IgD-negative memory B cell (primary cell): Measurements from ENCODE around the gene DLGAP1. TPM values are rescaled to one million over a fixed set of nuclear protein-coding genes. Genes with fewer than 3 reads are reported as not detected.
"Not testable (repeated sequence)": the region's sequence is repeated elsewhere in the genome, so short reads cannot be mapped to it uniquely, and the experiment has no call there.

Experiments
- H3K27ac Mint-ChIP-seq, 3 donors: one replicate each; pipeline ENCODE4 v1.8.0; 2020 to 2022; ENCODE audit warnings: mild to moderate bottlenecking in 3 of 3, mixed read lengths in 3 of 3, moderate library complexity in 1 of 3
- H3K27me3 Mint-ChIP-seq: one replicate; pipeline ENCODE4 v1.8.0; 2021; ENCODE audit warnings: mixed read lengths
- H3K36me3 Mint-ChIP-seq: one replicate; pipeline ENCODE4 v1.8.0; 2020; ENCODE audit warnings: mild to moderate bottlenecking, mixed read lengths
- H3K4me1 Mint-ChIP-seq, 3 donors: one replicate each; pipeline ENCODE4 v1.8.0; 2020 to 2022; ENCODE audit warnings: mixed read lengths in 3 of 3, mild to moderate bottlenecking in 1 of 3
- H3K4me3 Mint-ChIP-seq, 4 donors: one replicate each; pipeline ENCODE4 v1.8.0; 2020 to 2022; ENCODE audit warnings: mild to moderate bottlenecking in 4 of 4, mixed read lengths in 4 of 4, moderate library complexity in 3 of 4
- H3K9me3 Mint-ChIP-seq, 3 donors: one replicate each; pipeline ENCODE4 v1.8.0; 2020 to 2021; ENCODE audit warnings: mixed read lengths in 3 of 3, mild to moderate bottlenecking in 1 of 3
- polyA plus RNA-seq: library from polyadenylated mRNA; unstranded; fragments of 300-500 nt; fragmentation: Illumina TruSeq; gene quantifications from one replicate; pipeline ENCODE4 v1.2.3, GENCODE V29; 2021

Gene DLGAP1
- polyA plus RNA-seq, 1 donor from 2014 or later, result not detected

GRCh38 chr18:3472121-3472520 is 983.0 kb downstream of the DLGAP1 start:
- not testable (repeated sequence) for H3K4me3 Mint-ChIP-seq, H3K27ac Mint-ChIP-seq, H3K27me3 Mint-ChIP-seq, H3K36me3 Mint-ChIP-seq, H3K9me3 Mint-ChIP-seq
- H3K4me1 Mint-ChIP-seq, result peaks cover 11 to 14% (median 12%) of the 10 kb centered on the region in 3 donors

- Mint-ChIP-seq H3K27me3 (no peaks in the 10 kb centered on the region), H3K4me3 (no peak overlapping the region), H3K9me3 (peaks cover 0 to 5% (median 4%) of the 10 kb centered on the region in 3 donors), H3K4me1 (peaks cover 13 to 21% (median 20%) of the 10 kb centered on the region in 3 donors), H3K27ac (no peak overlapping the region), H3K36me3 (peaks cover 2% of the 10 kb centered on the region)
These were observed 983.9 kb downstream of the DLGAP1 start for GRCh38 chr18:3471141-3471648.

GRCh38 chr18:3468833-3469232 is 986.3 kb downstream of the DLGAP1 start:
- Mint-ChIP-seq H3K9me3 (no peaks in the 10 kb centered on the region), H3K4me3 (no peak overlapping the region), H3K27me3 (no peaks in the 10 kb centered on the region), H3K4me1 (peaks cover 13 to 21% (median 20%) of the 10 kb centered on the region in 3 donors), H3K27ac (no peak overlapping the region), H3K36me3 (peaks cover 2% of the 10 kb centered on the region)

DNA sequence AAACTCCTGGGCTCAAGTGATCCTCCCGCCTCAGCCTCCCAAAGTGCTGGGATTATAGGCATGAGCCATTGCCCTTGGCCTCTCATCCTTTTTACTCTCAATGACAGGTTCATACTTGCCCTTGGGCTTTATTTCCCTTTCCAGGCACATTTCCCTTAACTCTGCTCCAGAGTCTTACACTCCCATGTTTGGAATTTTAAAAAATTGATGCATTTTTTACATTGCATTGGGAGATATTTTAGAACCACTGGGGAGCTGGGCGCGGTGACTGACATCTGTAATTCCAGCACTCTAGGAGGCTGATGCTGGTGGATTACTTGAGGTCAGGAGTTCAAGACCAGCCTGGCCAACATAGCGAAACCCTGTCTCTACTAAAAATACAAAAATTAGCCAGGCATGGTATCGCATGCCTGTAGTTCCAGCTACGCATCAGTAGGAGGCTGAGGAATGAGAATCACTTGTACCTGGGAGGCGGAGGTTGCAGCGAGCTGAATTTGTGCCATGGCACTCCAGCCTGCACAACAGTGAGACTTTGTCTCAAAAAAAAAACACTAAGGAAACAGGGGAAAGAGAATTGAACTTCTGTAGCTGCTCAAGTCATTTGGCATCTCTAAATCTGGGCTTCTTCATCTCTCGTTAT is 986.9 kb downstream of the DLGAP1 start:
- H3K9me3 Mint-ChIP-seq, result no peaks in the 10 kb centered on the region

GRCh38 chr18:3466872-3467271 is 988.2 kb downstream of the DLGAP1 start:
- Mint-ChIP-seq H3K27ac (peak overlapping the region in 1 of 3 donors; percentile 41), H3K27me3 (no peaks in the 10 kb centered on the region), H3K4me3 (peak overlapping the region in 2 of 4 donors; percentile 28 to 61), H3K4me1 (peaks cover 8 to 10% (median 10%) of the 10 kb centered on the region in 3 donors), H3K9me3 (peaks cover 0 to 4% (median 3%) of the 10 kb centered on the region in 3 donors), H3K36me3 (peaks cover 5% of the 10 kb centered on the region)

More for the DNA sequence above, 986.9 kb downstream of the DLGAP1 start:
- Mint-ChIP-seq H3K4me3 (no peak overlapping the region), H3K4me1 (peaks cover 11 to 14% (median 14%) of the 10 kb centered on the region in 3 donors), H3K27ac (peak overlapping the region in 1 of 3 donors; percentile 59), H3K36me3 (peaks cover 2% of the 10 kb centered on the region), H3K27me3 (no peaks in the 10 kb centered on the region)

DNA sequence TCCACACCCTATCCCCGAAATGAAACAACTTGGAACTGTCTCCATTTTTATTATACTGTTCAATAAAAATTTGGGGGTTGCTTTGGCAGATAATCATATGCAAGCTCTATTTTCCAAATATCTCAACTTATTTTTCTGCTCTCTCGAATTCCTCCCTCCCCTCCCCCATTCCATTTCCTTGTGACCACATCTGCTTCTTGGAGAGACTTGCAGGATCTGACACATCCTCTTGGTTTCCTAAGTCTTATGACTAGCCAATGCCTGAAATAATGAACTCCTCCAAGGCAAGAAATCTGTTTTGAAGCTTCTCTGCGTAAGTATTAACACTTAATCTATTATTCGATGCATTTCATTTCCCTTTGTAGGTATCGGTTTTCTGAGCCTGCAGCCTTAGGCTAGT is 989.1 kb downstream of the DLGAP1 start:
- no peak overlapping the region for H3K27ac Mint-ChIP-seq
- peaks cover 8 to 11% (median 10%) of the 10 kb centered on the region in 3 donors for H3K4me1 Mint-ChIP-seq
- H3K36me3 Mint-ChIP-seq, result peaks cover 6% of the 10 kb centered on the region
- H3K27me3 Mint-ChIP-seq, result no peaks in the 10 kb centered on the region
- peak overlapping the region in 2 of 4 donors; percentile 17 to 52 for H3K4me3 Mint-ChIP-seq
- H3K9me3 Mint-ChIP-seq, result peaks cover 0 to 5% (median 3%) of the 10 kb centered on the region in 3 donors

GRCh38 chr18:3463051-3463450 is 992.1 kb downstream of the DLGAP1 start:
- H3K27ac Mint-ChIP-seq, result no peak overlapping the region
- peaks cover 21 to 27% (median 26%) of the 10 kb centered on the region in 3 donors for H3K4me1 Mint-ChIP-seq
- no peak overlapping the region for H3K4me3 Mint-ChIP-seq
- H3K27me3 Mint-ChIP-seq, result no peaks in the 10 kb centered on the region
- H3K36me3 Mint-ChIP-seq, result peaks cover 6% of the 10 kb centered on the region
- peaks cover 0 to 5% (median 3%) of the 10 kb centered on the region in 3 donors for H3K9me3 Mint-ChIP-seq

- peaks cover 10% of the 10 kb centered on the region for H3K36me3 Mint-ChIP-seq
- no peak overlapping the region for H3K27ac Mint-ChIP-seq
- H3K4me1 Mint-ChIP-seq, result peaks cover 23 to 29% (median 28%) of the 10 kb centered on the region in 3 donors
- H3K27me3 Mint-ChIP-seq, result no peaks in the 10 kb centered on the region
- no peak overlapping the region for H3K4me3 Mint-ChIP-seq
- peaks cover 2 to 5% (median 3%) of the 10 kb centered on the region in 3 donors for H3K9me3 Mint-ChIP-seq
These were observed 993.4 kb downstream of the DLGAP1 start for GRCh38 chr18:3461704-3462103.

GRCh38 chr18:3460823-3461398 is 994.2 kb downstream of the DLGAP1 start:
- peaks cover 10% of the 10 kb centered on the region for H3K36me3 Mint-ChIP-seq
- H3K4me1 Mint-ChIP-seq, result peaks cover 21 to 29% (median 26%) of the 10 kb centered on the region in 3 donors
- no peak overlapping the region for H3K4me3 Mint-ChIP-seq
- H3K9me3 Mint-ChIP-seq, result peaks cover 2 to 5% (median 3%) of the 10 kb centered on the region in 3 donors
- no peaks in the 10 kb centered on the region for H3K27me3 Mint-ChIP-seq
- H3K27ac Mint-ChIP-seq, result peak overlapping the region; percentile 7 to 51 (median 10)

- Mint-ChIP-seq H3K4me3 (peak overlapping the region; percentile 36 to 84 (median 60)), H3K4me1 (peaks cover 26 to 36% (median 30%) of the 10 kb centered on the region in 3 donors), H3K27ac (peak overlapping the region; percentile 84 to 97 (median 89)), H3K9me3 (peaks cover 2 to 5% (median 3%) of the 10 kb centered on the region in 3 donors), H3K27me3 (no peaks in the 10 kb centered on the region), H3K36me3 (peaks cover 10% of the 10 kb centered on the region)
These were observed 995.9 kb downstream of the DLGAP1 start for GRCh38 chr18:3458952-3459853.

DNA sequence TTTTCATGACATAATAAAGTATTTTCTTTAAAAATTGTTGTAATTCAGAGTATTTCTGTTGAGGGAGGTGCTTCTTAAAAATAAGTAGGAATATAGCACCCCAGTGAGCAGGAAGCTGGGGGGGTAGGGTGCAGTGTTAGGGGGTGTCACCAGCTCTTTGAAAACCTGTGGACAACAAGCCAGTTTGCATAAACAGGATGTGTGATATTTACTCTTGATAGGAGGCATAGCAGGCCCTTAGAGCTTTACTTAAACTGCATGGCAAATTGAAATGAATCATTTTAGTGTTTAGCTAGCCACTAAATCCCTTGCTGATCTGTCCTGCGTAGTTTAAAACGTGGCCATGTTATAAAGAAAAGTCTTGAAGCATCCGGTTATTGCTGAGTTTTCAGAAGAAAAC is 996.7 kb downstream of the DLGAP1 start:
- Mint-ChIP-seq H3K27me3 (no peaks in the 10 kb centered on the region), H3K4me1 (peaks cover 28 to 42% (median 30%) of the 10 kb centered on the region in 3 donors), H3K27ac (peak overlapping the region; percentile 84 to 97 (median 89)), H3K4me3 (peak overlapping the region; percentile 36 to 84 (median 60)), H3K36me3 (peaks cover 10% of the 10 kb centered on the region), H3K9me3 (peaks cover 2 to 5% (median 3%) of the 10 kb centered on the region in 3 donors)

- Mint-ChIP-seq H3K4me3 (peak overlapping the region in 2 of 4 donors; percentile 34 to 84), H3K27ac (peak overlapping the region in 2 of 3 donors; percentile 13 to 29), H3K27me3 (no peaks in the 10 kb centered on the region), H3K9me3 (peaks cover 2 to 5% (median 3%) of the 10 kb centered on the region in 3 donors), H3K36me3 (peaks cover 8% of the 10 kb centered on the region), H3K4me1 (peaks cover 33 to 48% (median 39%) of the 10 kb centered on the region in 3 donors)
These were observed 997.8 kb downstream of the DLGAP1 start for GRCh38 chr18:3457261-3457724.

DNA sequence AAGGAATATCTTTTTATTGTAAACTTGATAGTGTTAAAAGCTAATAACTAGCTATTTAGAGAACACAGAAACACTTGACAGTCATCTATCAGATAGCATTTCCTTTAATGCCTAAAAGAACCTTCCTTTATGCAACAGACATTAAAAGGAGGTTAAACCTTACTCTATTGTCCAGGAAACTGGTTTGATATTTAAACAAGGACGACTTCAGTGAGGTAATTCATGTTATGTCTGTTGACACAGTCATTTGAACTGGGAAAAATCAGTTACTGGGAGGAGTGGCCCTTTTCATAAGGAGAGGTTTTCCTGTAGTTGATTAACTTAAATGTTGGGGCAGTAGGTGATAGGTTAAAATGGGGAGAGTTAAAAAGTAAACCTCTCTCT is 998.4 kb downstream of the DLGAP1 start:
- H3K9me3 Mint-ChIP-seq, result peaks cover 0 to 2% (median 0%) of the 10 kb centered on the region in 3 donors
- H3K36me3 Mint-ChIP-seq, result peaks cover 8% of the 10 kb centered on the region
- peak overlapping the region in 1 of 4 donors; percentile 34 for H3K4me3 Mint-ChIP-seq
- H3K27me3 Mint-ChIP-seq, result no peaks in the 10 kb centered on the region
- H3K4me1 Mint-ChIP-seq, result peaks cover 34 to 48% (median 40%) of the 10 kb centered on the region in 3 donors
- H3K27ac Mint-ChIP-seq, result peak overlapping the region; percentile 29 to 92 (median 53)

DNA sequence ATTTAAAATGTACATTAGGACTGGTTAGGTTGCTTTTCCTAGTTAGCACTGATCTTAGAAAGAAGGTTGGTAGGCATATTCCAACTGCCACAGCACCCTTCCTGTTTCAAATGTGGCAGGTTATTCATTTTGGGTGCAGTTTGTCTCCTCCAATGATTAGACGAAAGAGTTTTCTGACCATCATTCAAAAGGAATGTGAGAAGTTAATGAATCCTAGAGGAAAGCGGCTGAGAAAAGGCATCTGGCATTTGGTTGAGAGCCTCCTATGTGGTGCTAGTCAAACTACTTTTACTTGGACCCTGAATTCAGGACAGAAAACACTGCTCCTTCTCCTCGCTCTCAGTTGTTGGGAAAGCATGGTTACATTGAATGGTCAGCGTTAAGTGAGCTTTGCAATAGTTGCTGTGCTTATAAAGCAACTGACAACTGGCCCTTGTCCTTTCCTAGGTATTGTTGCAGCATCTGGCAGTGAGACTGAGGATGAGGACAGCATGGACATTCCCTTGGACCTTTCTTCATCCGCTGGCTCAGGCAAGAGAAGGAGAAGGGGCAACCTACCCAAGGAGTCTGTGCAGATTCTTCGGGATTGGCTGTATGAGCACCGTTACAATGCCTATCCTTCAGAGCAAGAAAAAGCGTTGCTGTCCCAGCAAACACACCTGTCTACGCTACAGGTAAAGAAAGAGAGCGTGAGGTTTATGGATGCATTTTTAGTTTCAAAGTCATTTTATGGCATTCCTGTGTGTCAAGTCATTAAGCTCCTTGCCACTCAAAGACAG is 999.0 kb downstream of the DLGAP1 start:
- H3K4me1 Mint-ChIP-seq, result peaks cover 33 to 51% (median 40%) of the 10 kb centered on the region in 3 donors
- peaks cover 0 to 2% (median 0%) of the 10 kb centered on the region in 3 donors for H3K9me3 Mint-ChIP-seq
- peak overlapping the region; percentile 14 to 100 (median 92) for H3K27ac Mint-ChIP-seq
- peaks cover 7% of the 10 kb centered on the region for H3K36me3 Mint-ChIP-seq
- H3K4me3 Mint-ChIP-seq, result peak overlapping the region in 1 of 4 donors; percentile 97
- H3K27me3 Mint-ChIP-seq, result no peaks in the 10 kb centered on the region
